GM23248 (cell line): ENCODE results near the gene FOXP2.

Source experiments
- EZH2 ChIP-seq: fragments of 200-600 bp; sonication (generic); IDR thresholded peaks from 2 replicates; pipeline ENCODE4 v1.6.1; 2018; ENCODE audit warnings: antibody characterized with exemption, mild to moderate bottlenecking; ENCODE audit not compliant: insufficient read depth, poor library complexity, severe bottlenecking
- EZH2phosphoT487 ChIP-seq: fragments of 200-600 bp; sonication (generic); IDR thresholded peaks from 2 replicates; pipeline ENCODE4 v1.6.1; 2018; ENCODE audit warnings: antibody characterized with exemption, moderate library complexity, mild to moderate bottlenecking, low read depth; ENCODE audit not compliant: insufficient read depth

GRCh38 chr7:114478384-114478783, 63.8 kb downstream of the FOXP2 start:
- TF ChIP-seq EZH2phosphoT487 (no peak), EZH2 (no peak)
